Measurements from ENCODE around the gene SNIP1.
"Not testable (repeated sequence)": the region's sequence is repeated elsewhere in the genome, so short reads cannot be mapped to it uniquely, and the experiment has no call there.

The SNIP1 gene

DNA sequence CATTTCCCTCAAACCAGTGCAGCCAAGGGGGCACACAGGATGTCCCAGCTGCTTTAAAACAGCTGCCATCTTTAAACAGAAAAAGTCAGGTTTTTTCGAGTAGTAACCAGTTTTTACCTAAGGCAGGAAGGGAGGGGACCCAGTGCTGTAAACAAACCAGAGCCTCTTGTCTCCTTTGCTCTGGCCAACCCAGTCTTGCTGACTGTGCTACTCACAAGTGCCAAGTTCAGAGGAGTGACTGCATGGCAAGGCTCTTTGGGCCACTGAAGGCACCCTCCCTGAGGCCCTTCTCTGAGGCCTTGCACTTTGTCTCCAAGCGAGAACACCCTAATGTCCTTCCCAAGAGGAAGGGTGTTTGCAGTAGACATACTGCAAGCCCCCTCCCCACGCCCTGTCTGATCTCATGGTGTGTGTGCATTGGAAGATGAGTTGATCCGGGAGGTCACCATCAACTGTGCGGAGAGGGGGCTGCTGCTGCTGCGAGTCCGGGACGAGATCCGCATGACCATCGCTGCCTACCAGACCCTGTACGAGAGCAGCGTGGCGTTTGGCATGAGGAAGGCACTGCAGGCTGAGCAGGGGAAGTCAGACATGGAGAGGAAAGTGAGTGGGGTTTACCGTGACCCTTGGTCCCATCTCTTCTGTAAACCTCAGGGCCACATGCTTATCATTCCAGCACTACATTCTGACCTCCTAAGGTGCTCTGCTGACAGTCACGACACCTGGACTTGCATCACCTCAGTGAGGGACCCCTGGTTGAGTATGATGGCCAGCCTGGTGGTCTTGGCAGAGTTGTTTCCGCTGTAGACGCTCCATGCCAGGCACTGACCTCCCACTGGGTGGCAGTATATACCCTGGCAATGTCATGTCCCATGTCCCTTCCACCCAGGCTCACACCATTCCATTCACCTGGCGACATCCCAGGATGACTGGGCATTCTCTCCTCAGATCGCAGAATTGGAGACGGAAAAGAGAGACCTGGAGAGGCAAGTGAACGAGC, 7.3 kb upstream of the SNIP1 start:
- TF ChIP-seq, protein P1, sequence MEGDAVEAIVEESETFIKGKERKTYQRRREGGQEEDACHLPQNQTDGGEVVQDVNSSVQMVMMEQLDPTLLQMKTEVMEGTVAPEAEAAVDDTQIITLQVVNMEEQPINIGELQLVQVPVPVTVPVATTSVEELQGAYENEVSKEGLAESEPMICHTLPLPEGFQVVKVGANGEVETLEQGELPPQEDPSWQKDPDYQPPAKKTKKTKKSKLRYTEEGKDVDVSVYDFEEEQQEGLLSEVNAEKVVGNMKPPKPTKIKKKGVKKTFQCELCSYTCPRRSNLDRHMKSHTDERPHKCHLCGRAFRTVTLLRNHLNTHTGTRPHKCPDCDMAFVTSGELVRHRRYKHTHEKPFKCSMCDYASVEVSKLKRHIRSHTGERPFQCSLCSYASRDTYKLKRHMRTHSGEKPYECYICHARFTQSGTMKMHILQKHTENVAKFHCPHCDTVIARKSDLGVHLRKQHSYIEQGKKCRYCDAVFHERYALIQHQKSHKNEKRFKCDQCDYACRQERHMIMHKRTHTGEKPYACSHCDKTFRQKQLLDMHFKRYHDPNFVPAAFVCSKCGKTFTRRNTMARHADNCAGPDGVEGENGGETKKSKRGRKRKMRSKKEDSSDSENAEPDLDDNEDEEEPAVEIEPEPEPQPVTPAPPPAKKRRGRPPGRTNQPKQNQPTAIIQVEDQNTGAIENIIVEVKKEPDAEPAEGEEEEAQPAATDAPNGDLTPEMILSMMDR (IDR thresholded peaks at IDR 0.05; ENCODE audit: low read depth, low read length): peak; percentile 64
- no peak for TF ChIP-seq EZH2phosphoT487 (IDR thresholded peaks at IDR 0.05; ENCODE audit: low read depth)
- H3K4me1 ChIP-seq (ENCODE audit: low read length): no peaks in the 10 kb centered on the region
- peaks cover 8% of the 10 kb centered on the region for H3K36me3 ChIP-seq (replicated peaks; ENCODE audit: low read depth, low read length)
- H3K79me2 ChIP-seq (ENCODE audit: low read length): no peaks in the 10 kb centered on the region
- H3K27me3 ChIP-seq (ENCODE audit: low read depth, low read length): no peaks in the 10 kb centered on the region
- H2AFZ ChIP-seq (ENCODE audit: low read depth, low read length): no peak overlapping the region
- H3K4me2 ChIP-seq (ENCODE audit: low read length): no peak overlapping the region
- no peaks in the 10 kb centered on the region for H3K9me3 ChIP-seq (ENCODE audit: insufficient read depth, low read length)
- H4K20me1 ChIP-seq (ENCODE audit: insufficient read depth, low read length): no peaks in the 10 kb centered on the region
- H3K4me3 ChIP-seq (ENCODE audit: low read length): no peak overlapping the region
- H3K9ac ChIP-seq (ENCODE audit: low read length): no peak overlapping the region
- H3K27ac ChIP-seq (ENCODE audit: low read length): no peak overlapping the region

DNA sequence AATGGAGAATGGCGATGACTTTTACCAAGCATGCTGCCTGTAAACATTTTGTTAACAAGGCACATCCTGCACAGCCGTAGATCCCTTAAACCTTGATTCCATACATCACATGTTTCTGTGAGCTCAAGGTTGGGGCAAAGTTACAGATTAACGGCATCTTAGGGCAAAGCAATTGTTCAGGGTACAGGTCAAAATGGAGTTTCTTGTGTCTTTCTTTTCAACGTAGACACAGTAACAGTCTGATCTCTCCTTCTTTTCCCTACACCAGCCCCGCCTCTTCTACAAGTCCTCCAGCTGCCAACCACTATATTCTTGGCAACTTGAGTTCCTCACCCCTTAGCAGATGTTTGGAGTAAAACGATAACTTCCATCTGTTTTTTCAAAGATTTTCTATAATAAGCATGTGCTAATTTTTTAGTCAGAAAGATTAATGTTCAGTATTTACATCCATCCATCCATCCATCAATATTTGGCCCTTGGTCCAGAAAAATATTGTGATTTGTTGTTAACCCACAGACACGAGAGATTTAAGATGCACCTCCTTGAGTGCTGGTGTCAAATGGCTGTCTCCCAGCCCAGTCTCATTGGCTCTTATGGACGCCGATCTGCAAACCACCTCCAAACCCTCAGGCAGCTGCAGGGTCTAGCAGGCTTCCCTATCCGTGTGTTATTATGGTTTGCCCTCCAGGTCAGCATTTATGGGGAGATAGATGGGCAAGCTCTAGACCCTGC, 6.5 kb upstream of the SNIP1 start:
- Histone ChIP-seq H3K9me3 (ENCODE audit: insufficient read depth, low read length) (no peaks in the 10 kb centered on the region), H3K36me3 (replicated peaks; ENCODE audit: low read depth, low read length) (no peaks in the 10 kb centered on the region), H3K27ac (ENCODE audit: low read length) (no peak overlapping the region), H3K9ac (ENCODE audit: low read length) (no peak overlapping the region), H3K4me2 (ENCODE audit: low read length) (no peak overlapping the region), H4K20me1 (ENCODE audit: insufficient read depth, low read length) (no peaks in the 10 kb centered on the region), H3K4me3 (ENCODE audit: low read length) (no peak overlapping the region), H3K27me3 (ENCODE audit: low read depth, low read length) (no peaks in the 10 kb centered on the region), H3K79me2 (ENCODE audit: low read length) (no peaks in the 10 kb centered on the region), H2AFZ (ENCODE audit: low read depth, low read length) (no peak overlapping the region), H3K4me1 (ENCODE audit: low read length) (no peaks in the 10 kb centered on the region)
- TF ChIP-seq, protein P1 (IDR thresholded peaks at IDR 0.05; ENCODE audit: low read depth, low read length): no peak
- no peak for TF ChIP-seq EZH2phosphoT487 (IDR thresholded peaks at IDR 0.05; ENCODE audit: low read depth)

DNA sequence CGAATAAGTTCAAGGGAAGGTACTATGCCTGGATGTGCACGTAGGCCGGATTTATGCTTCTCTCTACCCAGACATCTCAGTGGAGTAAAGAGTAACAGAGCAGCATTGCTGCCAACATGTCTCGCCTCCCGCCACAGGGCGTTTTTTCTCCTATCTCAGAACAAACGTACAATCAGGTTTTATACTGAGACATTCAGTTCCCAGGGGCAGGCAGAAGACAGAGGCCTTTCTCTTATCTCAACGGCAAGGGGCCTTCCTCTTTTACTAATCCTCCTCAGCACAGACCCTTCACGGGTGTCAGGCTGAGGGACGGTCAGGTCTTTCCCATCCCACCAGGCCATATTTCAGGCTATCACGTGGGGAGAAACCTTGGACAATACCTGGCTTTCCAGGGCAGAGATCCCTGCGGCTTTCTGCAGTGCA, 5.9 kb upstream of the SNIP1 start:
- not testable (repeated sequence) for H3K27ac ChIP-seq (ENCODE audit: low read length); H3K27me3 ChIP-seq (ENCODE audit: low read depth, low read length); H3K9ac ChIP-seq (ENCODE audit: low read length); H3K9me3 ChIP-seq (ENCODE audit: insufficient read depth, low read length); H2AFZ ChIP-seq (ENCODE audit: low read depth, low read length); H3K4me1 ChIP-seq (ENCODE audit: low read length); H3K36me3 ChIP-seq (replicated peaks; ENCODE audit: low read depth, low read length); H3K79me2 ChIP-seq (ENCODE audit: low read length); H4K20me1 ChIP-seq (ENCODE audit: insufficient read depth, low read length); H3K4me2 ChIP-seq (ENCODE audit: low read length); H3K4me3 ChIP-seq (ENCODE audit: low read length)

DNA sequence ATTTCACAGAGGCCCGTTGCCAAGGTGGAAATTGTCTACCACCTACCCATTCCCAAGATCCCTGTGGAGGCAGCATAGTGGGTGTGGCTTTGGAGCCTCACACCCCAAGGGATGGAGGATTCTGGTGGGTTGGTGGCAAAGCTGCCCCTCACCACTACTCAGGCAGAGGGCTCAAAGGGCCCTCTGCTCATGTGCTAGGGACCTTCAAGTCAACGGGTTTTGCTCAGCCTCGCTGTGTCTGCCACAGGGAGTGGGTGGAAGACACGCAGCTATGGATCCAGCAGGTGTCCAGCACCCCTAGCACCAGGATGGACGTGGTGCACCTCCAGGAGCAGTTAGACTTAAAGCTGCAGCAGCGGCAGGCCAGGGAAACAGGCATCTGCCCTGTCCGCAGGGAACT, 5.0 kb upstream of the SNIP1 start:
- Histone ChIP-seq H3K9ac (ENCODE audit: low read length) (no peak overlapping the region), H3K4me2 (ENCODE audit: low read length) (no peak overlapping the region), H3K9me3 (ENCODE audit: insufficient read depth, low read length) (no peaks in the 10 kb centered on the region), H3K79me2 (ENCODE audit: low read length) (peaks cover under 1% of the 10 kb centered on the region; the same call in 1 of the 2 replicates), H4K20me1 (ENCODE audit: insufficient read depth, low read length) (no peaks in the 10 kb centered on the region), H3K27ac (ENCODE audit: low read length) (no peak overlapping the region), H3K4me3 (ENCODE audit: low read length) (no peak overlapping the region), H3K4me1 (ENCODE audit: low read length) (no peaks in the 10 kb centered on the region), H3K36me3 (replicated peaks; ENCODE audit: low read depth, low read length) (no peaks in the 10 kb centered on the region), H3K27me3 (ENCODE audit: low read depth, low read length) (no peaks in the 10 kb centered on the region), H2AFZ (ENCODE audit: low read depth, low read length) (no peak overlapping the region)
- no peak for TF ChIP-seq EZH2phosphoT487 (IDR thresholded peaks at IDR 0.05; ENCODE audit: low read depth)
- TF ChIP-seq, protein P1 (IDR thresholded peaks at IDR 0.05; ENCODE audit: low read depth, low read length): no peak

Measured in OCI-LY3 (cell line).